ENCODE results near the gene PTH2R.
"Not testable (repeated sequence)": the region's sequence is repeated elsewhere in the genome, so short reads cannot be mapped to it uniquely, and the experiment has no call there.

DNA sequence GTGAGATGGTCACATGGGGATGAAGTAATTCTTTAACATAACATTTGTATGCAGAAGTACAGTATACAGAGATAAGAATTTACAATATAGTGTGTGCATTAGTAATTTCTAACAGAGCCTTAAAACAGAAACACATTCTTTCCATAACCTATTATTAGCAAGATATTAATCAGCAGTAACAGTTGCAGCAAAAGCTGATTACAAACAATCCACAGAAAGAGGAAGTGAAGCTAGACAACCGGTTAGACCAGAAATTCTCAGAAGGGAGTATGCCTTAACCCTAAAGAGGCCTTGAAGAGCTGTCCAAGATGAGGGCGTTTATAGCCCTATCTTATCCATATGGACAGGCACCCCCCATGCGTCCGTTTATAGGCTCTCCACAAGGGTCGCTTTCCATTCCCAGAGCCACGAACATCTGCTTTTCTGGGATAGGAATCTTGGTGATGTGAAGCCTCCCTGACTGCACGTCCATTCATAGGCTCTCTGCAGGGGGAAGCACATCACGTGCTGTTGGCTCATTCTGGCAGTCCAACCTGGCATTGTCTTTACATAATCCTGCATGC lies 75.9 kb downstream of the PTH2R start:
- TF ChIP-seq, protein P1, sequence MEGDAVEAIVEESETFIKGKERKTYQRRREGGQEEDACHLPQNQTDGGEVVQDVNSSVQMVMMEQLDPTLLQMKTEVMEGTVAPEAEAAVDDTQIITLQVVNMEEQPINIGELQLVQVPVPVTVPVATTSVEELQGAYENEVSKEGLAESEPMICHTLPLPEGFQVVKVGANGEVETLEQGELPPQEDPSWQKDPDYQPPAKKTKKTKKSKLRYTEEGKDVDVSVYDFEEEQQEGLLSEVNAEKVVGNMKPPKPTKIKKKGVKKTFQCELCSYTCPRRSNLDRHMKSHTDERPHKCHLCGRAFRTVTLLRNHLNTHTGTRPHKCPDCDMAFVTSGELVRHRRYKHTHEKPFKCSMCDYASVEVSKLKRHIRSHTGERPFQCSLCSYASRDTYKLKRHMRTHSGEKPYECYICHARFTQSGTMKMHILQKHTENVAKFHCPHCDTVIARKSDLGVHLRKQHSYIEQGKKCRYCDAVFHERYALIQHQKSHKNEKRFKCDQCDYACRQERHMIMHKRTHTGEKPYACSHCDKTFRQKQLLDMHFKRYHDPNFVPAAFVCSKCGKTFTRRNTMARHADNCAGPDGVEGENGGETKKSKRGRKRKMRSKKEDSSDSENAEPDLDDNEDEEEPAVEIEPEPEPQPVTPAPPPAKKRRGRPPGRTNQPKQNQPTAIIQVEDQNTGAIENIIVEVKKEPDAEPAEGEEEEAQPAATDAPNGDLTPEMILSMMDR (IDR thresholded peaks at IDR 0.05) = not testable (repeated sequence)
- not testable (repeated sequence) for TF ChIP-seq POLR2AphosphoS5 (IDR thresholded peaks at IDR 0.05); POLR2A (IDR thresholded peaks at IDR 0.05); EP300 (IDR thresholded peaks at IDR 0.05; ENCODE audit: low read depth)
